DOHH2 (cell line): ENCODE results near the gene NEURL1.

Experiments used
- H3F3A ChIP-seq: fragments of 200-600 bp; sonication (generic), shearing (Covaris generic); 2 replicates; pipeline ENCODE4 v1.6.0; 2016; ENCODE audit warnings: antibody characterized with exemption, mild to moderate bottlenecking; ENCODE audit not compliant: control insufficient read depth, insufficient read depth
- H3K27ac ChIP-seq: fragments of 200-600 bp; sonication (generic); 2 replicates; pipeline ENCODE4 v1.5.1; 2014; ENCODE audit warnings: low read depth, mild to moderate bottlenecking, low read length, moderate library complexity
- H3K27me3 ChIP-seq: fragments of 200-600 bp; sonication (generic); 2 replicates; pipeline ENCODE4 v1.6.1; 2014; ENCODE audit warnings: mild to moderate bottlenecking, low read length, mixed read lengths; ENCODE audit not compliant: control insufficient read depth
- H3K36me3 ChIP-seq: fragments of 200-600 bp; sonication (generic); 2 replicates; pipeline ENCODE4 v1.6.1; 2014; ENCODE audit warnings: mild to moderate bottlenecking, low read length, moderate library complexity, mixed read lengths; ENCODE audit not compliant: control insufficient read depth
- H3K4me1 ChIP-seq: fragments of 200-600 bp; sonication (generic); 2 replicates; pipeline ENCODE4 v1.6.1; 2014; ENCODE audit warnings: mild to moderate bottlenecking, low read length, mixed read lengths; ENCODE audit not compliant: control insufficient read depth
- H3K4me2 ChIP-seq: fragments of 200-600 bp; sonication (generic); 2 replicates; pipeline ENCODE4 v1.6.0; 2014; ENCODE audit warnings: mild to moderate bottlenecking, low read length, moderate library complexity
- H3K4me3 ChIP-seq: fragments of 200-600 bp; sonication (generic); 2 replicates; pipeline ENCODE4 v1.5.1; 2014; ENCODE audit warnings: mild to moderate bottlenecking, low read length, mixed read lengths
- H3K79me2 ChIP-seq: fragments of 200-600 bp; sonication (generic); 2 replicates; pipeline ENCODE4 v1.6.1; 2014; ENCODE audit warnings: mild to moderate bottlenecking, low read length, mixed read lengths; ENCODE audit not compliant: control insufficient read depth
- H3K9me2 ChIP-seq: fragments of 200-600 bp; sonication (generic); replicated peaks from 2 replicates; pipeline ENCODE4 v1.6.1; 2014; ENCODE audit warnings: mild to moderate bottlenecking, low read length, mixed read lengths; ENCODE audit not compliant: control insufficient read depth
- H3K9me3 ChIP-seq: fragments of 200-600 bp; sonication (generic); 2 replicates; pipeline ENCODE4 v1.6.1; 2014; ENCODE audit warnings: antibody characterized with exemption, low read length, mixed read lengths; ENCODE audit not compliant: control insufficient read depth, insufficient read depth
- H4K20me1 ChIP-seq: fragments of 200-600 bp; sonication (generic); 2 replicates; pipeline ENCODE4 v1.6.0; 2014; ENCODE audit warnings: low read depth, mild to moderate bottlenecking, antibody characterized with exemption, low read length, moderate library complexity; ENCODE audit not compliant: control insufficient read depth, insufficient read depth
- CTCF ChIP-seq: fragments of 200-600 bp; sonication (generic); IDR thresholded peaks from one replicate; pipeline ENCODE4 v1.5.1; 2014; ENCODE audit warnings: antibody characterized with exemption, mild to moderate bottlenecking, low read depth, low read length; ENCODE audit not compliant: poor library complexity, severe bottlenecking
- EZH2phosphoT487 ChIP-seq: fragments of 200-600 bp; sonication (generic); IDR thresholded peaks from 2 replicates; pipeline ENCODE4 v1.6.1; 2017; ENCODE audit warnings: borderline replicate concordance, mild to moderate bottlenecking, antibody characterized with exemption, low read length, moderate library complexity, mixed read lengths

The NEURL1 gene

GRCh38 chr10:103449208-103450144 lies 44.0 kb upstream of the NEURL1 start:
- Histone ChIP-seq H3K4me2 (no peak overlapping the region), H3F3A (peaks cover 6% of the 10 kb centered on the region; the same call in 1 of the 2 replicates), H3K27ac (no peak overlapping the region)

GRCh38 chr10:103450201-103450695 lies 43.3 kb upstream of the NEURL1 start:
- TF ChIP-seq CTCF, result no peak
- TF ChIP-seq EZH2phosphoT487, result no peak
- H3K4me2 ChIP-seq, result no peak overlapping the region
- no peaks in the 10 kb centered on the region for H3K9me2 ChIP-seq
- peaks cover 6% of the 10 kb centered on the region; the same call in 1 of the 2 replicates for H3F3A ChIP-seq
- H3K27me3 ChIP-seq, result no peaks in the 10 kb centered on the region
- H4K20me1 ChIP-seq, result no peaks in the 10 kb centered on the region
- peaks cover 12% of the 10 kb centered on the region; the same call in 1 of the 2 replicates for H3K4me1 ChIP-seq
- no peaks in the 10 kb centered on the region for H3K9me3 ChIP-seq
- peaks cover 43% of the 10 kb centered on the region for H3K36me3 ChIP-seq
- no peak overlapping the region for H3K27ac ChIP-seq
- H3K79me2 ChIP-seq, result no peaks in the 10 kb centered on the region
- no peak overlapping the region for H3K4me3 ChIP-seq

More at GRCh38 chr10:103449208-103450144, 44.0 kb upstream of the NEURL1 start:
- no peak overlapping the region for H3K4me3 ChIP-seq
- H4K20me1 ChIP-seq, result no peaks in the 10 kb centered on the region
- peaks cover 50% of the 10 kb centered on the region for H3K36me3 ChIP-seq
- TF ChIP-seq CTCF (no peak), EZH2phosphoT487 (no peak)
- H3K9me2 ChIP-seq, result no peaks in the 10 kb centered on the region
- no peaks in the 10 kb centered on the region for H3K79me2 ChIP-seq
- H3K27me3 ChIP-seq, result no peaks in the 10 kb centered on the region
- peaks cover 12% of the 10 kb centered on the region; the same call in 1 of the 2 replicates for H3K4me1 ChIP-seq
- no peaks in the 10 kb centered on the region for H3K9me3 ChIP-seq

GRCh38 chr10:103451091-103451813 lies 42.3 kb upstream of the NEURL1 start:
- Histone ChIP-seq H3K9me2 (no peaks in the 10 kb centered on the region), H3K79me2 (no peaks in the 10 kb centered on the region), H4K20me1 (no peaks in the 10 kb centered on the region), H3K27ac (no peak overlapping the region), H3K4me3 (no peak overlapping the region), H3K9me3 (no peaks in the 10 kb centered on the region), H3K4me1 (peaks cover 12% of the 10 kb centered on the region; the same call in 1 of the 2 replicates), H3K36me3 (peaks cover 33% of the 10 kb centered on the region), H3K27me3 (no peaks in the 10 kb centered on the region), H3K4me2 (peak overlapping the region; percentile 44), H3F3A (peaks cover 6% of the 10 kb centered on the region; the same call in 1 of the 2 replicates)
- TF ChIP-seq EZH2phosphoT487 (no peak), CTCF (no peak)
